Measurements from ENCODE around the gene UNC93B1.

GRCh38 chr11:67996622-67997474 is 7.0 kb downstream of the UNC93B1 start:
- TF ChIP-seq, protein P1, sequence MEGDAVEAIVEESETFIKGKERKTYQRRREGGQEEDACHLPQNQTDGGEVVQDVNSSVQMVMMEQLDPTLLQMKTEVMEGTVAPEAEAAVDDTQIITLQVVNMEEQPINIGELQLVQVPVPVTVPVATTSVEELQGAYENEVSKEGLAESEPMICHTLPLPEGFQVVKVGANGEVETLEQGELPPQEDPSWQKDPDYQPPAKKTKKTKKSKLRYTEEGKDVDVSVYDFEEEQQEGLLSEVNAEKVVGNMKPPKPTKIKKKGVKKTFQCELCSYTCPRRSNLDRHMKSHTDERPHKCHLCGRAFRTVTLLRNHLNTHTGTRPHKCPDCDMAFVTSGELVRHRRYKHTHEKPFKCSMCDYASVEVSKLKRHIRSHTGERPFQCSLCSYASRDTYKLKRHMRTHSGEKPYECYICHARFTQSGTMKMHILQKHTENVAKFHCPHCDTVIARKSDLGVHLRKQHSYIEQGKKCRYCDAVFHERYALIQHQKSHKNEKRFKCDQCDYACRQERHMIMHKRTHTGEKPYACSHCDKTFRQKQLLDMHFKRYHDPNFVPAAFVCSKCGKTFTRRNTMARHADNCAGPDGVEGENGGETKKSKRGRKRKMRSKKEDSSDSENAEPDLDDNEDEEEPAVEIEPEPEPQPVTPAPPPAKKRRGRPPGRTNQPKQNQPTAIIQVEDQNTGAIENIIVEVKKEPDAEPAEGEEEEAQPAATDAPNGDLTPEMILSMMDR (IDR thresholded peaks at IDR 0.05 in 8 of 11, conservative IDR thresholded peaks at IDR 0.05 in 3 of 11): no peak
- peak; percentile 51 to 80 (median 55) for TF ChIP-seq POLR2AphosphoS5 (IDR thresholded peaks at IDR 0.05)
